ENCODE results near the gene BAIAP3. TPM values are rescaled to one million over a fixed set of nuclear protein-coding genes. Genes with fewer than 3 reads are reported as not detected.

The BAIAP3 gene
- total RNA-seq, 1 donor from 2014 or later: 3.0 TPM

GRCh38 chr16:1394367-1394951 lies 61.0 kb downstream of the BAIAP3 start:
- intact Hi-C loops (cut with DNase I): no loop called here
- H3K4me1 ChIP-seq: no peaks in the 10 kb centered on the region
- no peaks in the 10 kb centered on the region for H3K27me3 ChIP-seq
- TF ChIP-seq CTCF (IDR thresholded peaks at IDR 0.05): no peak
- no peak for DNase-seq
- no peak for ATAC-seq
- peaks cover 65% of the 10 kb centered on the region for H3K36me3 ChIP-seq
- H3K27ac ChIP-seq: no peak overlapping the region
- H3K4me3 ChIP-seq: no peak overlapping the region
- H3K9me3 ChIP-seq: no peaks in the 10 kb centered on the region

GRCh38 chr16:1395444-1396031 lies 62.1 kb downstream of the BAIAP3 start:
- intact Hi-C loops (cut with DNase I): no loop called here
- Histone ChIP-seq H3K4me3 (no peak overlapping the region), H3K36me3 (peaks cover 59% of the 10 kb centered on the region), H3K27me3 (no peaks in the 10 kb centered on the region), H3K9me3 (no peaks in the 10 kb centered on the region), H3K4me1 (no peaks in the 10 kb centered on the region), H3K27ac (no peak overlapping the region)
- no peak for TF ChIP-seq CTCF (IDR thresholded peaks at IDR 0.05)
- DNase-seq (no peak), ATAC-seq (no peak)

GRCh38 chr16:1397779-1398178 lies 64.3 kb downstream of the BAIAP3 start:
- Histone ChIP-seq H3K4me1 (no peaks in the 10 kb centered on the region), H3K4me3 (no peak overlapping the region), H3K27ac (no peak overlapping the region), H3K27me3 (no peaks in the 10 kb centered on the region), H3K36me3 (peaks cover 67% of the 10 kb centered on the region), H3K9me3 (no peaks in the 10 kb centered on the region)
- intact Hi-C loops (cut with DNase I): no loop called here
- no peak for TF ChIP-seq CTCF (IDR thresholded peaks at IDR 0.05)
- DNase-seq (no peak), ATAC-seq (no peak)

GRCh38 chr16:1398351-1398750 lies 64.9 kb downstream of the BAIAP3 start:
- no peak for TF ChIP-seq CTCF (IDR thresholded peaks at IDR 0.05)
- Histone ChIP-seq H3K36me3 (peaks cover 68% of the 10 kb centered on the region), H3K4me3 (no peak overlapping the region), H3K9me3 (no peaks in the 10 kb centered on the region), H3K4me1 (no peaks in the 10 kb centered on the region), H3K27ac (no peak overlapping the region), H3K27me3 (no peaks in the 10 kb centered on the region)
- intact Hi-C loops (cut with DNase I): no loop called here
- DNase-seq (no peak), ATAC-seq (no peak)

Other genes starting within 250 kb of the BAIAP3 start
- not detected for gene C1QTNF8, start 237.4 kb upstream of the BAIAP3 start, total RNA-seq
- 10.9 TPM for gene CACNA1H, start 180.5 kb upstream of the BAIAP3 start, total RNA-seq
- 2.3 TPM for gene TPSG1, start 108.4 kb upstream of the BAIAP3 start, total RNA-seq
- gene TPSB2, start 103.5 kb upstream of the BAIAP3 start, total RNA-seq: 181 TPM
- gene TPSAB1, start 92.9 kb upstream of the BAIAP3 start, total RNA-seq: 122 TPM
- 9.4 TPM for gene TPSD1, start 77.6 kb upstream of the BAIAP3 start, total RNA-seq
- 95.6 TPM for gene UBE2I, start 24.0 kb upstream of the BAIAP3 start, total RNA-seq
- gene TSR3, start 18.2 kb downstream of the BAIAP3 start, total RNA-seq: 43.8 TPM
- gene GNPTG, start 18.3 kb downstream of the BAIAP3 start, total RNA-seq: 82.9 TPM
- 19.9 TPM for gene UNKL, start 81.1 kb downstream of the BAIAP3 start, total RNA-seq
- 9.1 TPM for gene UQCC4, start 87.1 kb downstream of the BAIAP3 start, total RNA-seq
- not detected for gene PERCC1, start 97.4 kb downstream of the BAIAP3 start, total RNA-seq
- gene CCDC154, start 110.9 kb downstream of the BAIAP3 start, total RNA-seq: 4.1 TPM
- 138 TPM for gene CLCN7, start 141.4 kb downstream of the BAIAP3 start, total RNA-seq
- gene PTX4, start 155.3 kb downstream of the BAIAP3 start, total RNA-seq: not detected
- 26.0 TPM for gene TELO2, start 159.7 kb downstream of the BAIAP3 start, total RNA-seq
- 69.2 TPM for gene TMEM204, start 200.0 kb downstream of the BAIAP3 start, total RNA-seq